HEK293T (cell line): Measurements from ENCODE around the gene PTGDR2.

ENCODE experiments used
- CTCF ChIA-PET: fragments of 350-600 bp; formaldehyde crosslinking; extraction: SDS; loops from one replicate; lab custom pipeline; 2021; ENCODE audit warnings: antibody characterized with exemption, inconsistent platforms; lab: Yijun Ruan, JAX
- POLR2A ChIA-PET: fragments of 350-600 bp; formaldehyde crosslinking; extraction: SDS; loops from one replicate; lab custom pipeline; 2020; ENCODE audit warnings: antibody characterized with exemption, inconsistent platforms; lab: Yijun Ruan, JAX
- DNase-seq: peaks from one replicate; pipeline ENCODE4 v3.0.0; 2012; ENCODE audit warnings: mixed read lengths; ENCODE audit errors: extremely low spot score
- ARNT ChIP-seq: fragments of 450-650 bp; IDR thresholded peaks from 2 replicates; pipeline ENCODE4 v1.6.1; 2017; ENCODE audit warnings: mild to moderate bottlenecking
- BHLHE40 ChIP-seq: fragments of 450-650 bp; IDR thresholded peaks from 2 replicates; pipeline ENCODE4 v1.6.1; 2016; ENCODE audit warnings: mild to moderate bottlenecking, moderate library complexity, borderline replicate concordance
- CTBP1 ChIP-seq: fragments of 450-650 bp; IDR thresholded peaks from 2 replicates; pipeline ENCODE4 v1.6.1; 2016; ENCODE audit warnings: borderline replicate concordance
- ELF4 ChIP-seq: fragments of 450-650 bp; IDR thresholded peaks from 2 replicates; pipeline ENCODE4 v1.6.1; 2017; ENCODE audit warnings: antibody characterized with exemption
- FOXA1 ChIP-seq: fragments of 450-650 bp; IDR thresholded peaks from 2 replicates; pipeline ENCODE4 v1.6.1; 2016; ENCODE audit warnings: mild to moderate bottlenecking
- FOXK2 ChIP-seq: fragments of 450-650 bp; IDR thresholded peaks from 2 replicates; pipeline ENCODE4 v1.6.1; 2016; ENCODE audit warnings: mild to moderate bottlenecking
- FOXM1 ChIP-seq: fragments of 450-650 bp; IDR thresholded peaks from 2 replicates; pipeline ENCODE4 v1.6.1; 2017; ENCODE audit warnings: mild to moderate bottlenecking, borderline replicate concordance
- HDGF ChIP-seq: fragments of 450-650 bp; IDR thresholded peaks from 2 replicates; pipeline ENCODE4 v1.6.1; 2017; ENCODE audit warnings: antibody characterized with exemption, borderline replicate concordance
- L3MBTL2 ChIP-seq: fragments of 450-650 bp; conservative IDR thresholded peaks from 2 replicates; pipeline ENCODE4 v1.6.1; 2016; ENCODE audit warnings: mild to moderate bottlenecking
- LEF1 ChIP-seq: fragments of 450-650 bp; IDR thresholded peaks from 2 replicates; pipeline ENCODE4 v1.6.1; 2017; ENCODE audit warnings: mild to moderate bottlenecking, borderline replicate concordance
- NFRKB ChIP-seq: fragments of 450-650 bp; IDR thresholded peaks from 2 replicates; pipeline ENCODE4 v1.6.1; 2016; ENCODE audit warnings: mild to moderate bottlenecking, moderate library complexity
- PKNOX1 ChIP-seq: fragments of 450-650 bp; IDR thresholded peaks from 2 replicates; pipeline ENCODE4 v1.6.1; 2016
- SP1 ChIP-seq: fragments of 450-650 bp; IDR thresholded peaks from 2 replicates; pipeline ENCODE4 v1.6.1; 2017
- SUZ12 ChIP-seq: fragments of 450-650 bp; IDR thresholded peaks from 2 replicates; pipeline ENCODE4 v1.6.1; 2016; ENCODE audit warnings: mild to moderate bottlenecking
- TARDBP ChIP-seq: fragments of 450-650 bp; IDR thresholded peaks from 2 replicates; pipeline ENCODE4 v1.6.1; 2016
- ZNF384 ChIP-seq: fragments of 450-650 bp; IDR thresholded peaks from 2 replicates; pipeline ENCODE4 v1.6.1; 2016

Gene PTGDR2

GRCh38 chr11:60889869-60890311 lies 34.1 kb upstream of the PTGDR2 start:
- DNase-seq, result no peak
- TF ChIP-seq PKNOX1, result peak; percentile 45
- TF ChIP-seq LEF1, result no peak
- TF ChIP-seq TARDBP, result no peak
- TF ChIP-seq ZNF384, result no peak
- TF ChIP-seq SP1, result no peak
- no peak for TF ChIP-seq CTBP1
- TF ChIP-seq ARNT, result no peak
- no peak for TF ChIP-seq L3MBTL2
- CTCF ChIA-PET, result interaction anchor here (2.2 kb wide), 1 partner anchor 10 kb away, joined by 12 read pairs; no protein-coding TSS in a partner anchor
- POLR2A ChIA-PET, result no interaction called here

- no peak for TF ChIP-seq FOXK2
- ChIA-PET POLR2A (interaction anchor here (0.8 to 1.9 kb wide), 4 partner anchors 16 to 56 kb away, joined by 4 to 6 read pairs (median 4); partner anchors contain the start of gene TMEM109), CTCF (interaction anchor here (0.8 to 1.7 kb wide), 8 partner anchors 12 to 112 kb away, joined by 3 to 31 read pairs (median 5); no protein-coding TSS in a partner anchor)
- peak; percentile 51 for DNase-seq
These were observed 31.8 kb upstream of the PTGDR2 start for GRCh38 chr11:60887556-60887955.

- DNase-seq, result no peak
- TF ChIP-seq PKNOX1 (no peak), TARDBP (no peak), CTBP1 (no peak), ARNT (no peak), SP1 (no peak)
- CTCF ChIA-PET, result interaction anchor here (1.2 kb wide), 1 partner anchor 9 kb away, joined by 3 read pairs; no protein-coding TSS in a partner anchor
- POLR2A ChIA-PET, result no interaction called here
These were observed 25.0 kb upstream of the PTGDR2 start for GRCh38 chr11:60880643-60881282.

- ChIA-PET POLR2A (no interaction called here), CTCF (no interaction called here)
- TF ChIP-seq CTBP1, result no peak
- no peak for TF ChIP-seq FOXK2
- no peak for TF ChIP-seq LEF1
- no peak for TF ChIP-seq HDGF
- TF ChIP-seq ARNT, result no peak
- TF ChIP-seq ZNF384, result no peak
- TF ChIP-seq FOXM1, result no peak
- no peak for TF ChIP-seq NFRKB
- no peak for TF ChIP-seq L3MBTL2
- no peak for TF ChIP-seq SP1
- TF ChIP-seq SUZ12, result no peak
- TF ChIP-seq FOXA1, result no peak
- no peak for DNase-seq
These were observed 24.3 kb upstream of the PTGDR2 start for GRCh38 chr11:60879971-60880588.

- TF ChIP-seq PKNOX1 (no peak), FOXA1 (no peak), SP1 (no peak), ARNT (no peak), FOXM1 (no peak), ZNF384 (no peak), TARDBP (no peak), CTBP1 (no peak), ELF4 (no peak), HDGF (no peak), FOXK2 (no peak), NFRKB (no peak), L3MBTL2 (no peak), SUZ12 (no peak), BHLHE40 (no peak)
- DNase-seq, result no peak
- ChIA-PET POLR2A (no interaction called here), CTCF (no interaction called here)
These were observed 23.4 kb upstream of the PTGDR2 start for GRCh38 chr11:60879104-60879503.

- TF ChIP-seq ELF4 (no peak), HDGF (no peak), LEF1 (no peak)
- ChIA-PET CTCF (no interaction called here), POLR2A (no interaction called here)
- DNase-seq, result no peak
These were observed 22.7 kb upstream of the PTGDR2 start for GRCh38 chr11:60878245-60879101.
